Dermis blood vessel endothelial cell (primary cell): Measurements from ENCODE around the gene ST6GALNAC5. TPM values are rescaled to one million over a fixed set of nuclear protein-coding genes. Genes with fewer than 3 reads are reported as not detected.
"Not testable (repeated sequence)": the region's sequence is repeated elsewhere in the genome, so short reads cannot be mapped to it uniquely, and the experiment has no call there.

Experiments
- DNase-seq: peaks from one replicate; pipeline ENCODE4 v3.0.0; 2010
- total RNA-seq: library from RNA; depleted of rRNA; stranded (reverse); fragments of >200 nt; gene quantifications from 2 replicates; pipeline ENCODE4 v1.2.3, GENCODE V29; 2014

The ST6GALNAC5 gene
- total RNA-seq, result not detected in 2 replicates

DNA sequence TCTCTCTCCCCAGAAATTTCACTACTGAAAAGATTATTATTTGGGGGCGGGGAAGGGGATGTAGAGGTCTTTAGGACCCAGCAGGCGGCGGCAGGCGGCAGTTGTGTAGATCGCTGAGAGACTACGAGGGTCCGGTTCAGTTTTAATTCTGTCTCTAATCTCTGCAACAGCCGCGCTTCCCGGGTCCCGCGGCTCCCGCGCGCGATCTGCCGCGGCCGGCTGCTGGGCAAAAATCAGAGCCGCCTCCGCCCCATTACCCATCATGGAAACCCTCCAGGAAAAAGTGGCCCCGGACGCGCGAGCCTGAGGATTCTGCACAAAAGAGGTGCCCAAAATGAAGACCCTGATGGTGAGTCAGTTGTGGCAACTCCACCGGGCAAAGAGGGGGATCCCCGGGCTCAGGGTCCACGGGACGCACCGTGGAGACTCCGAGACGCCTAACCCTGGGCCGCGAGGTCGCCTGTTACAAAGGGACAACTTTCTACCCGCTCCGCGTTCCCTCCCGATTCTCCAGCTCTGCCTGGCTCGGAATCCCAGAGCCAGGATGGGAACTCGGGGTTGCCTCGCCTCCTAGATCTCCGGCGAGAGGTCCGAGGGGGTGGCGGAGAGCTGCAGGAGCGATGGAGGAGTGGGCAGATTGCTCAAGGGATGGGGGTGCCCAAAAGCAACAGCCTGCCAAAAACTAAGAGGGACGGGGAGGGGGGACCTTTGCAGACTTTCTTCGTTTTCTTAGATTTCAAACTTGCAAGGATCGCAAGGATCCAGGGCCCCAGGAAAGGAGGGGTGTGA, at the start of gene ST6GALNAC5:
ST6GALNAC5 (plus strand) TSS at position 139 of the 789 bp plus-strand sequence.
- peak; percentile 16 for DNase-seq

DNA sequence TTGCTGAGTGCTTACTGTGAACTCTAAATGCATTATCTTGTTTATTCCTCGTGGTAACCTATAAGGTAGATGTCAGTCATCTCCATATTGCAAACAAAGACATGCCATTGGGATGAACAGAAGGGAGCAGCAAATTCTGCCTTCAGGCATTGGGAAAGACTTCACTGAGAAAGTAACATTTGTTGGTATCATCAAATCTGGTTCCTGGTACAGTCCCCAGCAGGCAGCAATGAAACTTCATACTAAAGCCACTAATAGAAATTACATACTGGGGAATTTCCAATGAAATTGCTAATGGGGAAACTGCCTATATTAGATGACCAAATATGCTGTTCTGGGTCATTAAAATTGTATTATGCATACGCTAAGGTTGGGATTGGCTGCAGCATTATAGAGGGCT, 47.3 kb upstream of the ST6GALNAC5 start:
- no peak for DNase-seq

DNA sequence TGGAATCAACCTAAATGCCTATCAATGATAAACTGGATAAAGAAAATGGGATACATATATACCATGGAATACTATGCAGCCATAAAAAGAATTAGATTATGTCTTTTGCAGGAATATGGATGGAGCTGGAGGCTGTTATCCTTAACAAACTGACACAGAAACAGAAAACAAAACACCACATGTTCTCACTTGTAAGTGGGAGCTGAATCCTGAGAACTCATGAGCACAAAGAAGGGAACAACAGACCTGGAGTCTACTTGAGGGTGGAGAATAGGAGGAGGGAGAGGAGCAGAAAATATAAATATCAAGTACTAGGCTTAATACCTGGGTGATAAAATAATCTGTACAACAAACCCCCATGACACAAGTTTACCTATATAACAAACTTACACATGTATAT, 44.3 kb upstream of the ST6GALNAC5 start:
- DNase-seq, result not testable (repeated sequence)

DNA sequence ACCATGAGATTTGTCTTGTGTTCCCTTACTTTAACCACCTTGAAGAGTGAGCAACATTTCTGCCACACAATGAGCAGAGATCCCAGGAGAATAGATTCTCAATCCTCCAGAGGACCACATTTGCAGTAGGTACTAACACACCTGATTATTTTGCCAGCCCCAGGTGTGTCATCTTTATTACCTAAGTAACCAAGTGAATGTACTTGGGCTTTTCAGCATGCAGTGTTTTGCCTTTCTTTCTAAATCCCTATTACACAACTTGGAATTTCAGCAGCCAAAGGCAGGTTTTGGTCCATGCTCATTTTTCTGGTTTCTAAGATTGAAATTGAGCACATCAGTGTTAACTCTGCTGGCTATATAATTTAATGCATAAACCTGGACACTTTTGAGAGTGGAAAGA, 43.2 kb upstream of the ST6GALNAC5 start:
- no peak for DNase-seq

DNA sequence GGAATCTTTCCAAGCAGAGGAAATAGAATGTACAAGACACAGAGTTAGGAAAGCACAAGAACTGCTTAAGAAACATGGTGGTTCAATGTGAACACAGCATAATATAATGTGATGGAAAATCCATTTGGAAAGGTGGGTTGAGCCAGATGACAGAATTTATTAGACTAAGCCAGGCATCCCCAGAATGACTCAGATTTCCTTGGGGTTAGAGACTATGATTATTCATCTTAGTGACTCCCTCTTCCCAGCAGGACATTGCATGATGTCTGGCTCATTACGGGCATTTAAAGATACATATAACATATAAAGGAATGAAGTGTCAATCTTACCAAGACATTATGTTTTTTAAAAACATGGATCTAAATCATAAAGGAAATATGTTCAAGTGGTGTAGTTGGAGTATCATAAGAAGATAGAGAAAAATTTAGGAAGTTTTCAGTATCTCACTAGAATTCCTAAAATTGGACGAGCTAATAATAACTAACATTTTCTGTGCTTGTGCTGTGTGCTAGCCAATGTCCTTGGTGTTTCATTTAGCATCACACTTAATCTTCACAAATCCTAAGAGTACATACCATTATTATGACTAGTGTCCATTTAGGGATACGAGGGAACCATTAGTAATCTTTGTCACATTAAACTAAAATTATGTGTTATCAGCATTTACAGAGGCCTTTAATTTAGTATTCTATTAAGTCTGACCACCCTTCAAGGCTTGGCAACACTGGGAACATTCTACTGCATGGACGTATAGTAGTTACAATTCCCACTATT, 41.0 kb upstream of the ST6GALNAC5 start:
- no peak for DNase-seq

DNA sequence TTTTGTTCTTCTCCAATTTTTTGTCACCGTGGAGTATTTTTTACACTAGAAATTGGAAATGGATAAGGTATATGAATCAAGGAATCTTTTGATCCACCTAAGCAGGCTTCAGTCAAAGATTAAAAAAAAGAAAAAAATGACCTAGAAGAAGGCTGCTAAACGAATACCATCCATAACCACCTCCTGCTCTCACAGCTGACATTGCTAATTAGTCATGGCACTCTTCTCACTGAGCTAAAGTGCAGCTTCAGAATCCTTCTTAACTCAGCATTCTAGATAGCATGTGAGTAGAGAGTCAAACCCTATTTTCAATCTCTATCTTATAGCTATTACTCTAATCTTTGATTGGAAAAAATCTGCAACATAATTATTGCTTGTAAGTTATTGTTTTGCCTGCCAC, 40.2 kb upstream of the ST6GALNAC5 start:
- DNase-seq, result no peak

DNA sequence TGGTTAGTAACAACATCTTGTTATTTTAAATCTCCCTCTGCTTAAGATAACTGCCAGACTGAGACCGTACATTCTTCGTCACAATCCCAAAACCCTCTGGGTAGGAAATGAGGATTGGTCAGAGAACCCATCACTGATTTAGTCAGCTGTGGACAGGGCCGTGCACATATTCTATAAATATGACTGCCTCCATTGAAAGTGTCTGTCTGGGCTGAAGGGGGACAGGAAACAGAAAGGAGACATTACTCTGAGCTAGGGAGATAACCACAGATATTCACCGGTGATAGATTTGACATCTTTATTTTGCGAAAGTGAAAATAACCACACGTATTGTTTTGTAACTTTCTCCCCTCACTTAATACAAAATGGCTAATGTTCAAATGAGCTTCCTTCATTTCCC, 36.9 kb upstream of the ST6GALNAC5 start:
- peak; percentile 3 for DNase-seq

DNA sequence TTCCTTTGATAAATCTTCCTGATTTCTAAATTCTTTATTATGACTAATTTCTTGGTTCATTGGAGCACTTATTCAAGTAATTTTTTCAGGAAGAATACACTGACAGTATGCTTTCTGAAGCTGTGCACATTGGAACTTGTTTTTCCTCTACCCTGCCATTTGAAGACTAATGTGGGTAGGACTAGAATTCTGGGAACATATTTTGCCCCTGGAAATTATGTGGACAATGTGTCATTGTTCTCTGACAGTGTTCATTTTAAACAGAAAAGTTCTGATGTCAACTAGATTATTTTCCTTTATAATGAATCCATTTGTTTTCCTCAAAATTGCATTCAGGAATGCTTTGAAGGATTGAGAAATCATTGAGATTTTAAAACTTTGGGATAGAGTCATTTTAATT, 34.8 kb upstream of the ST6GALNAC5 start:
- DNase-seq, result no peak

DNA sequence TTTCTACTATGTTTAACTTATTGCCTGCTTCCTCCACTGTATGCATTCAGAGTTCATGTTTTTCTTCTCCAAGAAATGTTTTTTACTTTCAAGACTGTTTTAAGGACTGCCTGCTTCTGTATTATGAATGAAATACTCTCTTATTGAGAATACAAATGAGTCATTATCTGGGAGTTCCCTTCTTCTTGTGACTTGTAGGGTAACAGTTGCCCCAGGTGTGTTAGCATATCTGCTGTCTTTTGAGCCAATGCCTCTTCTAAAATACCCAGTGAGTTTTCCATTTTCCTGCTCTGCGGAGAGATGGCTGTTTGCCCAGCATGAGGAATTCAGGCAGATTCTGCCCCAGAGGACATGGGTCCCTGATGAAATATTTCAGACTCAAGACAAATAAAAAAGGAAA, 34.1 kb upstream of the ST6GALNAC5 start:
- DNase-seq, result no peak

DNA sequence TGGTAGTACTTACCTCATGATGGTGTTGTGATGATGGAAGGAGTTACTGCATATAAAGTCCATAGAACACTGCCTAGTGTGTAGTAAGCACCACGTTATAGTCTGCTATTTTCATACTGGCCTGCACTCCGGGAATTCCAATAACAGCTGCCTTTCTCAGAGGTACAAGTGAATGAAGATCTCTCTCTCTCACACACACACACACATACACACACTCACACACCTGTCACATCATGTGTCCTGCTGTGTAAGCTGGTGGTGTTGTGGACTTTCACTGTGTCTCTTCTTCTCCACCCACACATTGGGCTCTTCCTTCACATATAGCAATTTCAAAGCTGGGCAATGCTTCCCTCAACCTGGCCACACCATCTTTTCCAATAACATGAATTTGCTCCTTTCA, 33.4 kb upstream of the ST6GALNAC5 start:
- no peak for DNase-seq

DNA sequence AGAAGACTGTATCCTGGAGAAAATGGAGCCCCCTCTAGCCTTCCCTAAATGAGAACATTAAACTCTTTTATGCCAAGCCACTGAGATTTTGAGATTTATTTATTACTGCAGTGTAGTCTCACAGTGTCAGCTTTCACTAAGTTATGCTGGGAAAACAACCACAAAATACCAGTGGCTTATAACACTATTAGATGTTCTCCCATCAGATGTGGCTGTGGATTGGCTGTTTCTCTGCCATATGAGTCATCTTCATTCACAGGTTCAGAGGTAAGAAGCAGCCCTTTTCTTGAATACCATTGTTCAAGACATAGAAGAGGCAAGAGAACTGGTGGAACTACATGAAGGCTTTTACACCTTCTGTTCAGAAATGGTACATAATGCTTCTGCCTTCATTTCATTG, 32.1 kb upstream of the ST6GALNAC5 start:
- DNase-seq, result no peak

DNA sequence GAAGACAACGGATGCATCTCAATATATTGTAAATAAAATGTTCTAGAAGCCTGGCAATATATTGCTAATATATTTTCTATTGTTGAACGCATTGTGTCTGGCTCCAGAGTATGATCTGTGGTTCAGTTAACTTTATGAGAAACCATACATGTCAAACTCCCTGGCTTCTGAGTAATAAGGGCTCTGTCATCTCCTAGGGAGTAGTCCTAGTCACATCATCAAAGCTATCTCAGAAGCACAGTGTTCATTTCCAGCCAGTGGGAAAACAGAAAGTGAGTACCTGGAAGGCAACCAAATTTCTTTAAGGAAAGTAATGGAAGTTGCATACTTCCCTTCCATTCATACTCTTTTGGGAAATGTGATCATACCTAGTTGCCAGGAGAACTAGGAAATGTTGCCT, 27.0 kb upstream of the ST6GALNAC5 start:
- DNase-seq, result no peak

DNA sequence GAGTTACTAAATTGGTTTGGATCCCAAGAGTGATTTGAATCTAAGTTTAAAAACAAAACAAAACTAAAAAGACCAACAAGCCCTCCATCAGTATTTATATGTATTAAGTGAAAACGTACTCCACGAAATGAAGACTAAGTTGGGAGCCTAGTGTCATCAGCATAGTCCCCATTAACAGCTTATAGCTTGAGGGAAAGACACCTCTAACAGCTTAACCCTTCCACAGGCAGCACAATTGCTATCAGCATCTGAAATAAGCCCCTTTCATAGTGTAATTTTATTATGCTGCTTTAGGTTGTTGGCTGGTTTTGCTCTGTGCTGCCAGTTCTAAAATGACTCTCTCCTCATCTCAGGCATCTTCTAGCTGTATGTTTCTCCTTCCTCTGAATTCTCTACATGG, 25.8 kb upstream of the ST6GALNAC5 start:
- no peak for DNase-seq

DNA sequence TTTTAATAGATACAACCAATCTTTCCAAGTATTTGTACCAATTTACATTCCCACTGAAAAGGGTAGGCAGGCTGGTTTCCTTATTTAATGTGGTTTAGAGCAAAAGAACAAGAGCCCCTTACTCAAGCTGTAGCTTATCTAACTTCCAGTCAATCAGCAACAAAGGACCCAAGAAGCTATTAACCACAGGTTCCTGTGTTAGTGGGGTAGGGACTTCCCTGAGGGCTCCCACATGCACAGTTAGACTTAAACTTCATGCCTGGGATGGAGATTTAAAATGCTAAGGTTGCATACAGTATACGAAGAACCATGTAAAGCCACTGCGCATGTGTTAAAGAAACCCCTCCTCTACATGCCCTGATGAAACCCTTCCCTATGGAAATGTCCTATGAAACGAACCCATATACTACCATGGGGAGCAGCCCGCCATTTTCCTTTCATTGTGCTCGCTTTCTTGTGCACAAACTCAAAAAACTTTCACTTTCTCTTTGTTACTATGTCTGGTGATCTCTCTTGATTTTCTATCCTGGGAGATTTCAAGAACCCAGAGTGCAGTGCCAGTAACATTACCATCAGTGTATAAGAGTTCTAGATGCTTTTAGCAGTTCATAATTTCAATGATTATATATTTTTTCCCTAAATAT, 23.3 kb upstream of the ST6GALNAC5 start:
- DNase-seq, result no peak

DNA sequence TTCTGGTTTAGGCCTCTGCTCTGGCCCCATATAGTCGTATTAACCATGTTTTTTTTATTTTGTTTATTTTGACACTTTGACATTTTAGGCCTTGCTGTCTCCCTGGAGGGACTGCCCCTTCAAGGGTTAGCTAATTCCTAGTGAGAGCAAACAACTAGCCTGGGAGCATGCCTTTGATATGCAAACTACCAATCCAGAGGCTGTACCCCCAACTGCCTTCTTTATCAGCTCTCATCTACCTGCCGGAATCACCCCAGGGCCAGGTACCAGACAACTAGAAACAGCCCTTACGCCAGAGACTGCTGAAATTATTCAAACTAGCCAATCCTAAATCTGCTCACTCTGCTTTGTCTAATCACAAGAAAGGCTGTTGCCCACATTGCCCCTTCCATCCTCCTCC, 13.0 kb upstream of the ST6GALNAC5 start:
- no peak for DNase-seq

DNA sequence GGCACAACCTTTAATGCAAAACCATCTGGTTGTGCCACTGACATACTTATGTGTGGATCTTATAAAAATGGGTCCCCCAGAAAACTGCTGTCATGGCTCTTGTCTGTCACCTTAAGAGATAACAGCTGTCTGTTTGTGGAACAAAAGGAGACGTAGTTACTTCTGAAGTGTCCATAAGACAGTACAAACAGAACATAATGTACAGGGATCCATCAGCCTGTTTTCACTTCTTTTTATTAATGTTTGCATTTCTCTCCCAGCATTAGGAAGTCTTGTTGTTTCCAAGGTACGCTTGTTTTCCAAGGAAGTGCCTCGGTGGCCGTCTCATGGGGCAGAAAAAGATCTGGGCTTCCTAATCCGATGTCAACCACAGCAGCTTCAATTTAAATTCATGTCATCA, 11.2 kb upstream of the ST6GALNAC5 start:
- DNase-seq, result no peak

DNA sequence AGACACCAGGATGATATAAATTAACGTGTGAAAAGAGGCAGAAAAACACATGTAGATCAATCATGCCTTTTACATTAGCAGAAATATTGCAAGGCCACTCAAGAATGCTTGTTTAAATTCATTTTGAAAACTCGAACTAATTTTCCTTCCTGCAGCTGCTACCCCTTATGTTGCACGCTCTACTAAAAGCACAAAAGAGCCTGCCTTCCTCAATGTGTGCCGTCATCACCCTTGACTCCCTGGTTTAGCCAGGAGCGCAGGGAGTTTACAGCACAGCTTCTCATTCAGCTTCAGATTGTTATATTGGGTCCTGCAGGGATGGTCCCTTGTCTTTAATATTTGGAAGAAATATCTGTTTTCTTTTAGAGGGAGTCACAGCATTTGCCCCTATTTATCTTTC, 10.1 kb upstream of the ST6GALNAC5 start:
- DNase-seq, result no peak

DNA sequence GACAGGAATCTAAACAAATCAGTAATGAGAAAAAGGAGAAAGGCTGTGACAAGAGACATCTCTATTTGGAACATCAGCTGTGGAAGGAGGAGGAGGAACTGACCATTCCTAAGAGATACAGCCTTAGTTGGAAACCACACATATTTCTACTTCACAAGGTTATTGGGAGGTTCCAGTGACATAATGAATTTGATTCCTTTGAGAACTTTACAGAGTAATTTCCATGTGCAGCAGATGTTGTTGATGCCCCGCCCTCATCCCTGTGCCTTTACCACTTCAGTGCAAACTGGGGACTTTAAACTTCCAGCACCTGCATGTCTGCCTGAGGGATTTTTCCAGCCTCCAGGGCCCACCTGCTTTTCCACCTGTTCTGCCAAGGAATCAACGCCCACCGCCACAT, 9.3 kb upstream of the ST6GALNAC5 start:
- DNase-seq, result no peak

DNA sequence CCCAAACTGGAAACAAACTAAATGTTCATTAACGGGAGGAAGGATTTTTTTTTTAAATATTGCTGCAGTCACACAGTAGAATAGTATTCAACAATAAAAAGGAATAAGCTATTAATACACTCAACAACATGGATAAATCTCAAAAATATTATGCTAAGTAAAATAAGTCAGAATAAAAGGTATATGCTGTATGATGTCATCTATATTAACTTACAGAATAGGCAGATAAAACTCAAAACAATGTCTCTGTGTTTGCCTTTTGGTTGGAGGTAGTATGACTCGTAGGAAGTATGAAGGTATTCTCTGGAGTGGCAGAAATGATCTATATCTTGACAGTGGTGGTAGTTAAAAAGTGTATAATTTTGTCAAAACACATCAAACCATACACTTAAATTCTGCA, 6.1 kb upstream of the ST6GALNAC5 start:
- DNase-seq, result no peak

DNA sequence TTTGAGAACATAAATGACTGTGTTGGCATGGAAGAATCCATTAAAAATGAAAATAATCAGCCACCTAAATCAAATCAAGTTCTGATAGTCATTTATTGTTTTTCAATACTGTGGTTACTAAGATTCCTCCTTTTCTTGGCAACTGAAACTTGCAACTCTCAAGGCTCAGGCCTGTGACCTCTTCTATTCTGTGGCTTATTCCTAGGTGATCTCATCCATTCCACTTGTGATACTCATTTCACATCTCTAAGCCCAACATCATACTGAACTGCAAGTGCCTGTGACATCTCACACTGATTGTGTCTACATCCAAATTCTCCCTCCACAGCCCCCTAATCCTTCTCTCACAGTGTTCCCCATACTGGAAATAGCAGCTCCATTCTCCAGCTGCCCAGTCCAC, 4.8 kb upstream of the ST6GALNAC5 start:
- DNase-seq, result no peak

DNA sequence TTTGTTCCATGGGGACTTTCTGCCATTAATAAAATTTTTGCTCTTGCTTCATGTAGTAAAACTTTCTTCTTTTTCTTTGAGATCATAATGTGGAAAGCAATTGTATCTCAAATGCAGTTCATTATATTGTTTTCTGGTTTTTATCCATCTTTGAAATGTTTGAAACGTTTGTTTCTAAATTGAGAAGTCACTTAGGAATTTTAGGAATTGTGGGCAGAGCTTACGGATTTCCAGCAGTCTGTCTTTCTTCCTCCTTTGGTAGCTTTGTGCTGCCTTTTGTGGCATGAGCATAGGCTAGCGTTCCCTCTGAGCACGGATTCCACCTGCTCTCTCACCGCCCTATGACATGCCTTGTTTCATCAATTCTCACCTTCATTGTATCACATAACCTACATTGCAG, 2.9 kb upstream of the ST6GALNAC5 start:
- DNase-seq, result no peak

DNA sequence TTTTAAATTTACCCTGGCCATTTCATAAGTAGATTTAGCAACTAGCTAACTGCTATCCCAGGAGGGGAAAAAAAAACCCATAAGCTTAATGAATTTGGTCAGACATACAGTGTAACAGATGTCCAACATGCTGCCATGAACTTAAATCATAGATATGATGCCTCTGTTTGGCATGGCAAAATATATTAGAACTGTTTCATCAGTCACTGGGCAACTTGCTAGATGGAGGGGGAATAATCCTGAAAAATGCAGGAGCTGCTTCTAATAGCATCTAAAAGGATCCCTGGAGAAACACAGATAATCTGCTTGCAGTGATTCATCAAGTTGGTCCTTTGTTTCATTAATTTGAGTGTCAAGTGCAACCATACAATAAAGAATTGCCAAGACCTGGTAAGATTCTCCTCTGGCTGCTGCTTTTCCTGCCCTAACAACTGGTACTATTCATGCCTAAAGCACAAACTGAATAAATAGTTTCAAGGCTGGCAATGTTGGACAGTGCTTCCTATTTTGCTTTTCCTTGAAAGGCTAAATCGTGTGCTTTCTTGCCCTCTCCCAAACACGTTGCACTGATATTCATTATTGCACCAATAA, 1.5 kb upstream of the ST6GALNAC5 start:
- DNase-seq, result no peak

DNA sequence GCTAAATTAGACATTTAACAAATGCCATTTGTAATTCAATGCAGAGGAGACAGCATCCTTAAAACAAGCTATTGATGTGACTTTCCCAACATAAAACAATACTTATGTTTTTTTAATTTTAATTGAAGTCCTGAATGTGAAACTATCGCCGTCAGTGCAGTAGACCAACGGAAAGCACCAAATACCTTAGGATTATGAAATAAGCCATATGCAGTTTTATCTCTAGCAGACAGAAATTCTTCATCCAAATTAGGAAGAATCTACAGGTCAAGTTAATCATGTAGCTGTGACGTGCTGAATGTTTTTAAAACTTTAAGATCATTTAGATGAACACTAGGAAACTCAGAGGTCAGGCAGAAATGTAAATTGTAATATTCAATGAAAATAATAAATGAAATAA, 714 bp upstream of the ST6GALNAC5 start:
- DNase-seq, result no peak
